ENCODE results near the gene LHX3. TPM values are rescaled to one million over a fixed set of nuclear protein-coding genes. Genes with fewer than 3 reads are reported as not detected.

The LHX3 gene
- total RNA-seq, 4 donors from 2014 or later: not detected

GRCh38 chr9:136203408-136204144 lies 1.4 kb downstream of the LHX3 start:
- DNase-seq: no peak
- intact Hi-C loops (cut with DNase I): loop anchor here (10.0 kb wide), 1 partner anchor 59 kb away; no protein-coding TSS in a partner anchor
- H3K4me3 ChIP-seq: no peak overlapping the region
- no peak overlapping the region for H3K27ac ChIP-seq
- H3K36me3 ChIP-seq: peaks cover 0 to 10% (median 0%) of the 10 kb centered on the region in 3 donors
- no peaks in the 10 kb centered on the region for H3K9me3 ChIP-seq
- H3K4me1 ChIP-seq: peaks cover 5 to 37% (median 11%) of the 10 kb centered on the region in 3 donors
- peaks cover 41 to 76% (median 51%) of the 10 kb centered on the region in 4 donors for H3K27me3 ChIP-seq
- 10% methylated on average over 6 of the region's 33 CpGs; no CpG with 5 or more reads in 1 of the 2 donors for WGBS, 2 donors
- no peak for TF ChIP-seq POLR2A (IDR thresholded peaks at IDR 0.05)
- no peak for TF ChIP-seq CTCF (IDR thresholded peaks at IDR 0.05)

GRCh38 chr9:136202454-136203407 lies 2.2 kb downstream of the LHX3 start:
- peaks cover 42 to 85% (median 60%) of the 10 kb centered on the region in 4 donors for H3K27me3 ChIP-seq
- DNase-seq: no peak
- TF ChIP-seq CTCF (IDR thresholded peaks at IDR 0.05) (no peak), POLR2A (IDR thresholded peaks at IDR 0.05) (no peak)
- 0 to 34% methylated on average over 1 to 8 of the region's 99 CpGs for WGBS, 2 donors
- no peaks in the 10 kb centered on the region for H3K9me3 ChIP-seq
- H3K4me3 ChIP-seq: no peak overlapping the region
- no peak overlapping the region for H3K27ac ChIP-seq
- H3K36me3 ChIP-seq: peaks cover 0 to 3% (median 0%) of the 10 kb centered on the region in 3 donors
- peaks cover 8 to 45% (median 15%) of the 10 kb centered on the region in 3 donors for H3K4me1 ChIP-seq
- intact Hi-C loops (cut with DNase I): loop anchor here (10.0 kb wide), 1 partner anchor 58 kb away; no protein-coding TSS in a partner anchor

- Histone ChIP-seq H3K27me3 (peaks cover 51 to 94% (median 68%) of the 10 kb centered on the region in 4 donors), H3K27ac (no peak overlapping the region), H3K4me3 (no peak overlapping the region), H3K4me1 (peaks cover 12 to 53% (median 15%) of the 10 kb centered on the region in 3 donors), H3K36me3 (no peaks in the 10 kb centered on the region), H3K9me3 (no peaks in the 10 kb centered on the region)
- WGBS, 2 donors: 27 to 40% methylated on average over 1 to 14 of the region's 85 CpGs
- TF ChIP-seq CTCF (IDR thresholded peaks at IDR 0.05) (no peak), POLR2A (IDR thresholded peaks at IDR 0.05) (no peak)
- intact Hi-C loops (cut with DNase I): loop anchor here (10.0 kb wide), 1 partner anchor 57 kb away; no protein-coding TSS in a partner anchor
- no peak for DNase-seq
Observed at GRCh38 chr9:136201609-136202453, 3.1 kb downstream of the LHX3 start.

- H3K36me3 ChIP-seq: no peaks in the 10 kb centered on the region
- no peak for DNase-seq
- WGBS, 2 donors: 57 to 66% methylated on average over 4 to 7 of the region's 13 CpGs
- peaks cover 12 to 59% (median 15%) of the 10 kb centered on the region in 3 donors for H3K4me1 ChIP-seq
- TF ChIP-seq POLR2A (IDR thresholded peaks at IDR 0.05): no peak
- intact Hi-C loops (cut with DNase I): loop anchor here (10.0 kb wide), 1 partner anchor 56 kb away; no protein-coding TSS in a partner anchor
- H3K9me3 ChIP-seq: no peaks in the 10 kb centered on the region
- no peak overlapping the region for H3K4me3 ChIP-seq
- no peak overlapping the region for H3K27ac ChIP-seq
- H3K27me3 ChIP-seq: peaks cover 57 to 100% (median 74%) of the 10 kb centered on the region in 4 donors
Observed at GRCh38 chr9:136201174-136201573, 3.8 kb downstream of the LHX3 start.

GRCh38 chr9:136200424-136200823 lies 4.5 kb downstream of the LHX3 start:
- Histone ChIP-seq H3K27me3 (peaks cover 57 to 100% (median 77%) of the 10 kb centered on the region in 4 donors), H3K4me3 (no peak overlapping the region), H3K4me1 (peaks cover 12 to 60% (median 15%) of the 10 kb centered on the region in 3 donors), H3K36me3 (no peaks in the 10 kb centered on the region), H3K27ac (no peak overlapping the region), H3K9me3 (no peaks in the 10 kb centered on the region)
- no peak for DNase-seq
- TF ChIP-seq POLR2A (IDR thresholded peaks at IDR 0.05) (no peak), CTCF (IDR thresholded peaks at IDR 0.05) (no peak)
- 45 to 46% methylated on average over 6 to 7 of the region's 19 CpGs for WGBS, 2 donors
- intact Hi-C loops (cut with DNase I): loop anchor here (10.0 kb wide), 1 partner anchor 56 kb away; no protein-coding TSS in a partner anchor
